LNCaP clone FGC (cell line): ENCODE results near the gene SLC17A7.
"Not testable (repeated sequence)": the region's sequence is repeated elsewhere in the genome, so short reads cannot be mapped to it uniquely, and the experiment has no call there.

Source experiments
- DNase-seq: peaks from one replicate; pipeline ENCODE4 v3.0.0-alpha.2; 2011; ENCODE audit warnings: low read depth
- H3K4me3 ChIP-seq: 2 replicates; pipeline ENCODE4 v1.5.1; 2011; ENCODE audit warnings: mild to moderate bottlenecking, low read depth, low read length, control low read depth
- TF ChIP-seq, protein P1 (sequence below): IDR thresholded peaks from 2 replicates; pipeline ENCODE4 v1.5.1; 2012; ENCODE audit warnings: mild to moderate bottlenecking; ENCODE audit not compliant: control insufficient read depth, insufficient read depth; ENCODE audit errors: extremely low read depth

Gene SLC17A7

GRCh38 chr19:49468199-49468598 is 26.9 kb upstream of the SLC17A7 start:
- DNase-seq: no peak
- TF ChIP-seq, protein P1, sequence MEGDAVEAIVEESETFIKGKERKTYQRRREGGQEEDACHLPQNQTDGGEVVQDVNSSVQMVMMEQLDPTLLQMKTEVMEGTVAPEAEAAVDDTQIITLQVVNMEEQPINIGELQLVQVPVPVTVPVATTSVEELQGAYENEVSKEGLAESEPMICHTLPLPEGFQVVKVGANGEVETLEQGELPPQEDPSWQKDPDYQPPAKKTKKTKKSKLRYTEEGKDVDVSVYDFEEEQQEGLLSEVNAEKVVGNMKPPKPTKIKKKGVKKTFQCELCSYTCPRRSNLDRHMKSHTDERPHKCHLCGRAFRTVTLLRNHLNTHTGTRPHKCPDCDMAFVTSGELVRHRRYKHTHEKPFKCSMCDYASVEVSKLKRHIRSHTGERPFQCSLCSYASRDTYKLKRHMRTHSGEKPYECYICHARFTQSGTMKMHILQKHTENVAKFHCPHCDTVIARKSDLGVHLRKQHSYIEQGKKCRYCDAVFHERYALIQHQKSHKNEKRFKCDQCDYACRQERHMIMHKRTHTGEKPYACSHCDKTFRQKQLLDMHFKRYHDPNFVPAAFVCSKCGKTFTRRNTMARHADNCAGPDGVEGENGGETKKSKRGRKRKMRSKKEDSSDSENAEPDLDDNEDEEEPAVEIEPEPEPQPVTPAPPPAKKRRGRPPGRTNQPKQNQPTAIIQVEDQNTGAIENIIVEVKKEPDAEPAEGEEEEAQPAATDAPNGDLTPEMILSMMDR: no peak
- H3K4me3 ChIP-seq: no peak overlapping the region

DNA sequence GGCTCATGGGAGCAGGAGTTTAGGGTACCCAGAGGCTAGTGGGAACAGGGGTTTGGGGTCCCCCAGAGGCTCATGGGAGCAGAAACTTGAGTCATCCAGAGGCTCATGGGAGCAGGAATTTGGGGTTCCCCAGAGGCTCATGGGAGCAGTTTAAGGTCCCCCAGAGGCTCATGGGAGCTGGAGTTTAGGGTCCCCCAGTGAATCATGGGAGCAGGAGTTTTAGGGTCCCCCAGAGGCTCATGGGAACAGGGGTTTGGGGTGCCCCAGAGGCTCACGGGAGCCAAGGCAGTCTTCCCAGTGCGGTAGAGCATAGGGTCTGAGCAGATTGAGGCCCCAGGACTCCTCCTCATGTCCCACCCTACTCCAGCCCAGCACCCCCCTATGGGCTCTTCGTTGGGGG is 24.0 kb upstream of the SLC17A7 start:
- TF ChIP-seq, protein P1: no peak
- H3K4me3 ChIP-seq: no peak overlapping the region
- no peak for DNase-seq

DNA sequence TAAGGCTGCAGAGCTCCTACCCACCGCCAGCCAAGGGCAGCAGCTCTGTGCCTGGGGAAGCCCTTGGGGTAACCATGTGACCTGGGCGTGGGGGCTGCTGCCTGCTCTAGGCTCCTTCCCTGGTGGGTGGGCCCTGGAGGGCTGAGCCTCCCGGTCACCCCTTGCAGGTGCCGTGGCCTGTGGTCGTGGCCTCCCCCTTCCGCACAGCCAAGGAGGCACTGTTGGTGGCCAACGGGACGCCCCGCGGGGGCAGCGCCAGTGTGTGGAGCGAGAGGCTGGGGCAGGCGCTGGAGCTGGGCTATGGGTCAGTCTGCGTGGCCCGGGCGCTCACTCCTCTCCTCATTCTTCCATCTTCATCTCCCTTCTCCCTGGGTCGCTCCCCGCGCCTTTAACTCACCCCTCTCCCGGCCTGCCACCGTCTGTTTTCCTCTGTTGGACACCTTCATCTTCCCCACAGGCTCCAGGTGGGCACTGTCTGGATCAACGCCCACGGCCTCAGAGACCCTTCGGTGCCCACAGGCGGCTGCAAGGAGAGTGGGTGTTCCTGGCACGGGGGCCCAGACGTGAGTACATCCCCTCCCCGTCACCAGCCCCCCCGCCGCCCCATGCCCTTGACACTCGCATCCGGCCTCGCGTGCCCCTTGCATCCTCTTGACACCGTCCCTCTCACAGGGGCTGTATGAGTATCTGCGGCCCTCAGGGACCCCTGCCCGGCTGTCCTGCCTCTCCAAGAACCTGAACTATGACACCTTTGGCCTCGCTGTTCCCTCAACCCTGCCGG is 22.8 kb upstream of the SLC17A7 start:
- no peak for DNase-seq
- TF ChIP-seq, protein P1: no peak
- no peak overlapping the region for H3K4me3 ChIP-seq

GRCh38 chr19:49462492-49462891 is 21.2 kb upstream of the SLC17A7 start:
- no peak for DNase-seq
- no peak overlapping the region for H3K4me3 ChIP-seq
- TF ChIP-seq, protein P1: no peak

DNA sequence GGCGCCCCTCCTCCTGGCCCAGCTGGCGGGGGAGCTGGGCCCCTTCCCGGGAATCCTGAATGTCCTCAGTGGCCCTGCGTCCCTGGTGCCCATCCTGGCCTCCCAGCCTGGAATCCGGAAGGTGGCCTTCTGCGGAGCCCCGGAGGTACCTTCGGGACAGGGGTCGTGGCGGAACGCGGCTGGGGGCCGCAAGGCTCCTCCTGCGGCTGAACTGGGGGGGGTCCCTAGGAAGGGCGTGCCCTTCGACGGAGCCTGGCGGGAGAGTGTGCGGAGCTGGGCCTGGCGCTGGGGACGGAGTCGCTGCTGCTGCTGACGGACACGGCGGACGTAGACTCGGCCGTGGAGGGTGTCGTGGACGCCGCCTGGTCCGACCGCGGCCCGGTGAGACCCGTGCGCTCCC is 20.3 kb upstream of the SLC17A7 start:
- H3K4me3 ChIP-seq: no peak overlapping the region
- TF ChIP-seq, protein P1: no peak
- no peak for DNase-seq

DNA sequence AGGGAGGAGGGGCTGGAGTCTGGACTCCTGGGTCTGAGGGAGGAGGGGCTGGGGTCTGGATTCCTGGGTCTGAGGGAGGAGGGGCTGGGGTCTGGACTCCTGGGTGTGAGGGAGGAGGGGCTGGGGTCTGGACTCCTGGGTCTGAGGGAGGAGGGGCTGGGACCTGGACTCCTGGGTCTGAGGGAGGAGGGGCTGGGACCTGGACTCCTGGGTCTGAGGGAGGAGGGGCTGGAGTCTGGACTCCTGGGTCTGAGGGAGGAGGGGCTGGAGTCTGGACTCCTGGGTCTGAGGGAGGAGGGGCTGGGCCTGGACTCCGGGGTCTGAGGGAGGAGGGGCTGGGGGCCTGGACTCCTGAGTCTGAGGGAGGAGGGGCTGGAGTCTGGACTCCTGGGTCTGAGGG is 19.8 kb upstream of the SLC17A7 start:
- not testable (repeated sequence) for H3K4me3 ChIP-seq

DNA sequence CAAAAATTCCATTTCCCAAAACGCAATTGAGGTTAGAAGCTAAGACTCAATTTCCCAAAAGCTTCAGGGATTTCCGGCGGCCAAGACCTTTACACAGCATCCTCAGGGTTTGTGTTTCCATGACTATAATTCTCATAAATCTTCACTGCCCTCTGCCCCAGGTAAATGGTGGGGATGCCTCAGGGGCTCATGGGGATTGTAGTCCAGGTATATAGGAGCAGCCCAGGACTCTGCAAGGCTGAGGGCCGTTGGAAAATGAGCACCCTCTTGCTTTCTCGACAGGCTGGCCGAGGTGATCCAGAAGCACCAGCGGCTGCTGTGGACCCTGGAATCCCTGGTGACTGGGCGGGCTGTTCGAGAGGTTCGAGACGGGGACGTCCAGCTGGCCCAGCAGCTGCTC is 18.1 kb upstream of the SLC17A7 start:
- H3K4me3 ChIP-seq: no peak overlapping the region
- no peak for DNase-seq
- TF ChIP-seq, protein P1: no peak

More for the DNA sequence above, 19.8 kb upstream of the SLC17A7 start:
- DNase-seq: not testable (repeated sequence)
